ENCODE results near the gene PSMD6. TPM values are rescaled to one million over a fixed set of nuclear protein-coding genes. Genes with fewer than 3 reads are reported as not detected.

Gene PSMD6
- 69.6 TPM for total RNA-seq

DNA sequence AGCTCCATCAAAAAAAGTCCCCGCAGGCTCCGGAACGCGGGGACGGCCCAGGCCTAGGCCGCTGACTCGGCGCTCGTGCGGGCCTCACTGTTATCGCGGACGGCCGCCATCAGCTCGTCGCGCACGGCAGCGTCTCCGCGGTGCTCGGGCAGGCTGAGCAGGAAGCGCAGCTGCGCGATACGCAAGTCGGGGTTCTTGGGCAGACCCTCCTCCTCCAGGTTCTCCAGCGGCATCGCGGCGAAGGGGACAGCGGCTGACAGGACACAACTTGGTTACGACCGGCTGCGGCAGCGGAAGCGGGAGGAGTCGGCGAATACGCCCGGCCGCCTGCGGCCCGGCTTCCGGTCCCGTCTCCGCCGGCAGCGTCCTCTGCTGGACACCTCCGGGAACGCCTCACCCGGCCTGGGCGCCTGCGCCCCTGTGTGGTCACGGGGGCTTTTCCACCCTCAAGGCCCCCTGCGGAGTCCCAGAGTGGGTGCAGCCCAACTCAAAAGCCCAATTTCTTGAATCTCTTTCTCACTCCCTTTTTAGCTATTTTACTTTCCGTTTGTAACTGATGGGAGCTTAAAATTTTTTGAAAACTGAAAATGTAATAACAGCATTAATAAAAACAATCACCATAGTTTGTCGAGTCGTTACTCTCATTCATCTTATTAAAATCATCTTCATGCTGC, at the start of gene PSMD6:
PSMD6 (minus strand) TSS at position 308 of the 674 bp plus-strand sequence; CDS start at position 233, 75 bp downstream.
- peak; percentile 91 for DNase-seq (ENCODE audit: low spot score)

DNA sequence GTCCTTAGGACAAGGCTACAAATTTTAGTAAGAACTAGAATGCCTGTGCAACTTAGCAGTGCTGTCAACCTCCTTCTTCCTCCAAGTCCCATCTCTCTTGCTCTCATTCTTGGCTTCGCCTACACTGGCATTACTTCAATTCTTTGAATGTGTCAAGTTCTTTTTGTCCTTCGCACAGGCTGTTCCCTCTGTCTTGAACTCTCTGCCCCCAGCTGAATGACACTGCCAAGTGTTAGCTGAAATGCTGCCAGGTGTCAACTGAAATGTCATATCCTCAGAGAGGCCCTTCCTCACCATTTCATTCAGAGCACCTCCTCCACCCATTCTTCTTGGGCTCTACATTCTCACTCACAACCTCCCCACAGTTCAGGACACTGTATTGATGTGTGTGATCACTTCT, 48.8 kb upstream of the PSMD6 start:
- no peak for DNase-seq (ENCODE audit: low spot score)

DNA sequence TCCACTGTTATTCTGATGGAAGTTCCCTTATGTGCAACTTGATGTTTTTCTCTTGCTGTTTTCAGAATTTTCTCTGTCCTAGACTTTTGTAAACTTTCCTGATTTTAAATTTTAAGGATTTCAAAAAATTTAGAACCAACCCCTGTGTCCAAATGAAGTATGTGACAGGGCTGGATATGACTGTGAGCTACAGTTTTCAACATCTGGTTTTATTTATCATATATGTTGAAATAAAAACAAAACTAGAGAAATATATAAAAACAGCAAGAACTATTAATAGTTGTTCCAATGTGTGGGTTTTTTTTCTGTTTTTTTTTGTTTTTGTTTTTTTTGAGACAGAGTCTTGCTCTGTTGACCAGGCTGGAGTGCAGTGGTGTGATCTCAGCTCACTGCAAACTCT, 47.4 kb upstream of the PSMD6 start:
- no peak for DNase-seq (ENCODE audit: low spot score)

- no peak for DNase-seq (ENCODE audit: low spot score)
Measured at GRCh38 chr3:64067506-64068346, 44.4 kb upstream of the PSMD6 start.

- DNase-seq (ENCODE audit: low spot score), result no peak
Measured at GRCh38 chr3:64064804-64065203, 41.5 kb upstream of the PSMD6 start.

GRCh38 chr3:64063983-64064438, 40.7 kb upstream of the PSMD6 start:
- no peak for DNase-seq (ENCODE audit: low spot score)

DNA sequence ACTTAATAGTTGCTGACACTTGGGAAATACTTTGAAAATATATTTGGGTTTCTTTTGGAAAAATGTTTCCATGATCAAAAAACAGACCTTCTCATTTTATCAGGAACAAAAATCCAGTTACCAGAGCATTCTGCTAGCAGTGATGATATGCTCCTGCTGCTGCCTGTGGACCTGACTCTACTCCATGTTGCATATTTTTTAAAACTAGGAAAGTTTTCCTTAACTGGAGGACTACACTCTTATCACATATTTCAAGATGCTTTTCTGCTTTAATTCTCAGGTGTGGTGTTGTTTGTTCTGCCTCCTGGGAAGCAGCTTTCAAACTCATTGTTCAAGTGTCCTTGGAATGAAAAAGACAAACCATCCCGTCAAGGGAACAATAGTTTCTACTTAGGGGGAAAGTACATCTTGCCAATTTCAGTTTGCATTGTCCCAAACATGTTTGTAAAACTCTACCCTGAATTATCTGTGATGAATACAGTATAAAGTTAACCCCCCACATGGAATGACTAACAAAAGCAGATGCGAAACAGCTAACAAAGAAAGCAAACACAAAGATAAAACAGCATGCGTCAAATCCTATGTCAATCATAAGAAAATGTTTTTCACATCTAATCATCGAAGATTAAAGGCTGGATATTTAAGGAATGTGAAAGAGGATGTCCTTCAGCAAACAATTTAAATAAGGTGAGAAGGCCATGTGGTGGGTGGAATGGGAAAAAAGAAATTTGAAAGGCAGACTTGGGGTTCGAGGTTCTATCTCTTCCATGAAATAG, 40.1 kb upstream of the PSMD6 start:
- no peak for DNase-seq (ENCODE audit: low spot score)

DNA sequence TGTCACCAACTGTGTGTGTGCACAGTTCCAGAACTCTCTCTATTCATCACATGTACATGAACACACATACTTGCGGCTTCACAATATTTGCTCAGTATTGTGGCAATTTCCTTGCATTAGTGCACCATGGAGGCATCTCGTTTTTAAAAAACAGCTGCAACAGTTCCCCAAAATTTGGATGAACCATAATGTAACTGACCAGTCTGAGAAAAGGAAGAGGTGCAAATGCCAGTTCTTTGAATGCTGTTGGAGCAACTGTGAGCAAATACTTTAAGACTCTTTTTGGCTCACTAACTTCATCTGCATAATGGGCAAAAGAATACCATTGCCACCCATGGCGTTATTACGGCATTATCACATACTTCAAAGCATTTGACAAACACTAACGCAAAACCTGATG, 38.3 kb upstream of the PSMD6 start:
- no peak for DNase-seq (ENCODE audit: low spot score)

DNA sequence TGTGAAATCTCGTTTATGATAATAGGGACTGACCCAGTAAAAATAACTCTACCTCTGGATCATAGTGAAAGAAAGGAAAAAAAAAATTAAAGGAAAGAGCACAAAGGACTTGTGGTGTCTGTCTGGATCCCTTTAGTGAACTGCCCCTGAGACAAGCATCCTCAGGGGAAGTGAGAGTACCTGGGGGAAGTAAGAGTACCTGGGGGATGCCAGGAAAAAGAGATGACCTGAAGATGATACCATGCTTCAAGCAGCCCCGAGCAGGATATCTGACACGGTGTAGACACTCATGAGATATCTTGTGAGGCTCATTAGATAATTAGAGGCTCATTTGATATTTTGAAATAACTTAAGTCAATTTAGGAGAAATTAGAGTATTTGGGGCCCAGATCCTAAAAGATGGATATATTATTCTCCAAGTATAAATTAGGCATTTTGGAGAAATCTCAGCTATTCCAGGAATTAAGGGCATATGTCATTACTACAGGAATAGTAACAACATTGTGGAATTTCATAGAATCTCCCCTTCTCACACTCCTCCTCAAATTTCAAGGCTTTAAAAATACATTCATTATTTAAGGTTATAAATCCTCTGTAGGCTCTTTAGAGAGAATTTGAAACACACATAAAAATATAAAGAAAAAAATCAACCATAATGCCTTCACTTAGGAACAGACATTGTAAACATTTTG, 36.3 kb upstream of the PSMD6 start:
- no peak for DNase-seq (ENCODE audit: low spot score)

GRCh38 chr3:64058566-64058965, 35.3 kb upstream of the PSMD6 start:
- DNase-seq (ENCODE audit: low spot score), result no peak

GRCh38 chr3:64057231-64057630, 33.9 kb upstream of the PSMD6 start:
- no peak for DNase-seq (ENCODE audit: low spot score)

DNA sequence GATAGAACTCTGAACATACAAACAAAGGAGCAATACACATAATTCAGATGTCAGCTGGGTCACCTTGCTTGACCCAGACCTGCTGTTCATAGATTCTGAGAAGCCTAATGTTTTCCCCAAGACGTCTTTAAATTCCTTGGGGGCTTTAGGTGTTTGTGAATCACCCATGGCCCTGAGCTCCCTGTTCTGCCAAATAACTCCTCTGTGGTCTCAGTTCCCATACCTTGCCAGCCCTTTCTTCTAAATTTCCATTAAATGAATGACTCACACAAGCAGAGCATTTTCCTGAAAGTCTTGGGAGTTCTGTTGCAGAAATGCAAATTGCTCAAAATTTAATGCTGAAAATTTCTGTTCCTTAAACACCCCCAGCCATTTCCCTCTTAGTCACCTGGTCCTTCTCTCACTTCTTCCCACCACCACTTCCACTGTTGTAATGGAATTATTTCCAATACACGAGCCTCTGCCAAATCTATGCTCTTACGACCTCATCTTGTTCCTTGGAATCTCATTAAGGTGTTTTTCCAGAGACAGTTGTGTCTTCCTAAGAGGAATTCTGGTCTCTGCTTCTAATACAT, 33.4 kb upstream of the PSMD6 start:
- no peak for DNase-seq (ENCODE audit: low spot score)

DNA sequence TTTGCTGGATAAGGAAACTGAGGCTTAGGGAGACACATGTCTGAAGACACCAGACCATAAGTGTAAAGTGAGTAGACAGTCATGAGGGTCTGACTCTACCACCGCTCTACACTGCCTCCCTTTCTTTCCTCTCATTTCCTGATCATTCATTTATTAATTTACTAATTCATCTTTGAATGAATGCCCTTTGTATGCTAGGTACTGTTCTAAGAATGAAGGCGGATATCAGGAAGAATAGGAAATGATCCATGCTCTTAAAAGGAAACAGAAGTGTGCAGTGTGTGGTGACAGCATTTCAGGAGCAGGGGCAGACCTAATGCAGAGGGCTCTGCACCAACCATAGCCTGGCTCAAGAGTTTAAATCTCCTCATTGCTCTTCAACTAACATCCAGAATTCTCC, 31.8 kb upstream of the PSMD6 start:
- no peak for DNase-seq (ENCODE audit: low spot score)

DNA sequence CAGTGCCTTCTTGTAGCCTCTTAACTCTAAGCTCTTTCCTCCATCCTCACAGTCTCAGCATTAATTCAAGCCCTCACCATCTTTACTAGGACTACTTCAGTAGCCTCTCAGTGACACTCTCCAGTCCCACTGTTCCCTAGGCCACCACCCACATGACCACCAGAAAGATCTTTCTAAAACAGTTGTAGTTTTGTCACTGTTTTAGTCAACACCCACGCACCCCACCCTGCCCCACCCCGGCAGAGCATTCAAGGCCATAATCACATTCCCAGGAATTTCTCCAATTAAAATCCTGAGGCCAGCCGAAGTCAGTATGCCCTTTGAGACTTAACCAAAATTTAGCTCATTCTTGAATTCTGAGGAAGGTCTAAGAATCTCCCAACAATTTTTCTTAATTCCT, 31.2 kb upstream of the PSMD6 start:
- DNase-seq (ENCODE audit: low spot score), result no peak

DNA sequence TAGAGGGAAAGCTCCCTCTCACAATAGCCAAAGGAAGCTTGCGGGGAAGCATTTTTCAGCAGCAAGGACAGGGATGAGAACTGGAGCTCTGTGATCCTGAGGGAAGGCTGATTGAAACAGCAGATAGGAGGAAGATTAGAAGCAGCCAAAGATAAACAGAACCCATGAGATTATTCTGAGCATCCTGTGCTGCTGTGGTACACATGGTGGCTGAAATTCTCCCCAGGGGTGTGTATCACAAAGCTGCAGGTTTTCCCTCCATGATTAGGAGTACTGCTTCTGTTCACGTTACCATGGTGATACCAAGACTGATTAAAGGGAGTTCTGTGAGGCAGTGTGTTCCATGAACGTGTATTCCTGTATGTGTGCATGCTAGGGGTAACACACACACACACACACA, 30.3 kb upstream of the PSMD6 start:
- no peak for DNase-seq (ENCODE audit: low spot score)

- DNase-seq (ENCODE audit: low spot score), result no peak
Measured at GRCh38 chr3:64053117-64053516, 29.8 kb upstream of the PSMD6 start.

GRCh38 chr3:64049832-64050231, 26.5 kb upstream of the PSMD6 start:
- DNase-seq (ENCODE audit: low spot score), result no peak

DNA sequence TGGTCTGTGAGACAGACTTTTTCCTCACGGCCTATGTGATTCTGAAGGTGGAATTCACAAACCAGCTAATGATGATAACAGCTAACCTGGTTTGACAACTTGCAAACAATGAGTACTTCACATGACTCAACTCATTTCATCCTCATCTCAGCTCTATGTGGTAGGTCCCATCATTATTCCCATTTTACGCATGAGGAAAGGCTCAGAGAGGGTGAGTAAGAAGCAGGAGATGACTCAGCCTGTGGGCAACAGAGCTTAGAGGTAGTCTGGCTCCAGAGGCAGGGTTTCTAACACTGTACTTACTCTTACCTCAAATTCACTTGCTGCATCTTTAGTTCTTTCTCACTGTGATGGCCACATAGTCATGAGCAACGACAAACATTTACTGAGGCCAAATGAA, 25.8 kb upstream of the PSMD6 start:
- DNase-seq (ENCODE audit: low spot score), result no peak

DNA sequence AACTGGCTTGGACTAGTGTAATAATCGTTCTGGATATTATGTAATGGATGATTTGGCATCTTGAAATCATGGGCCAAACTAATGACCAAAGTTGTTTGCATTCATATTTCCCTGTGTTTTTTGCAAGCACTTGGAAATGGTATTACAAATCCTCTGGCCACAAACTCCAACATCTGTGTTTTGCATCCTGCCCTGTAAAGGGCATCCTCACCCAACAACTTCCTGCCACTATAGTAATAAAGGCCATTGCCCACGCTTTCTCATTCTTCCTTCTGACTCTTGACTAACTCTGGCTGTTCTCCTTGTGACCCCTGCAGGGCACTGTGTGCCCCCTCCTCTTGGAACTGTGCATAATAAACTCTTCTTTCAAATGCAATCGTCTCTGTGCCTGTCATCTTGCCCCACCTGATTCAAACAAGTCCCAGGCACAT, 25.4 kb upstream of the PSMD6 start:
- no peak for DNase-seq (ENCODE audit: low spot score)

GRCh38 chr3:64047787-64048186, 24.5 kb upstream of the PSMD6 start:
- no peak for DNase-seq (ENCODE audit: low spot score)

DNA sequence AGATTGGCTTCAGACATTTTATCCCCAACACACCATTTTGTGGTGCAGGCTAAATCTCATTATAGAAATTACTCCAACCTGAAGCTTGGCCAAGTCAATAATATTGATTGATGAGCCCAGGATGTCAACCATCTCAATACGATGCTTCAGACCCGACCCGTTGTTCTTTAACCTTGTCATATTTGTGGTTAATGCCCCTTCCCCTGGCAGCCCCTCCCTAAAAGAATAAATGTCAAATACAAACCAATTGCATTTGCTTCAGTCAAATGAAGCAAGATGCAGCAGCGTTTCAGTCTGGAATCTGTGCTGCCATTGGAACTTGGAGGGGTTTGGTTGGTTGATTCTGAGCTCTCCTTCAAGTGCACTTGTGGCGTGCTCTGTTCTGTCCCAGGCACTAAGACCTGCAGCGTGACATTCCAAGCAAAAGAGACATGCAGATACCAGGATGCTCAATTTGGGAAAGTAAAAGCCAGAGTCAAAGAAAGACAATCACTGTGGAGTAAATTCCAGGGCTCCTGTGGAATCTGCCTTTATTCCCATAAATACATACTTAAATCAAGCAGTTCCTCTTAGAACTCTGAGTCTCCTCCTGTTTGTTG, 23.8 kb upstream of the PSMD6 start:
- DNase-seq (ENCODE audit: low spot score), result no peak
